ENCODE data around the gene UBE2Q1.

UBE2Q1 gene

GRCh38 chr1:154557939-154558719, at the start of gene UBE2Q1:
TSS of gene UBE2Q1 (minus strand) at chr1:154558662. CDS start at chr1:154558553, 109 bp downstream.
- peak; percentile 56 for DNase-seq

- peak; percentile 75 for DNase-seq
Measured at GRCh38 chr1:154607609-154608396, 49.3 kb upstream of the UBE2Q1 start, which contains the start of gene ADAR. TSS of gene ADAR (minus strand) at chr1:154608186. CDS start at chr1:154608006, 180 bp downstream.

GRCh38 chr1:154607106-154607608, 48.7 kb upstream of the UBE2Q1 start:
- no peak for DNase-seq

GRCh38 chr1:154605534-154605933, 47.1 kb upstream of the UBE2Q1 start:
- no peak for DNase-seq

GRCh38 chr1:154603317-154603716, 44.9 kb upstream of the UBE2Q1 start:
- DNase-seq, result no peak

GRCh38 chr1:154599658-154600057, 41.2 kb upstream of the UBE2Q1 start:
- no peak for DNase-seq

GRCh38 chr1:154598871-154599635, 40.6 kb upstream of the UBE2Q1 start:
- DNase-seq, result no peak

GRCh38 chr1:154595621-154596020, 37.2 kb upstream of the UBE2Q1 start:
- no peak for DNase-seq

- no peak for DNase-seq
Measured at GRCh38 chr1:154594811-154595210, 36.3 kb upstream of the UBE2Q1 start.

- no peak for DNase-seq
Measured at GRCh38 chr1:154593390-154593789, 34.9 kb upstream of the UBE2Q1 start.

- no peak for DNase-seq
Measured at GRCh38 chr1:154591206-154591605, 32.7 kb upstream of the UBE2Q1 start.

- DNase-seq, result no peak
Measured at GRCh38 chr1:154590756-154591155, 32.3 kb upstream of the UBE2Q1 start.

- no peak for DNase-seq
Measured at GRCh38 chr1:154589780-154590179, 31.3 kb upstream of the UBE2Q1 start.

GRCh38 chr1:154586641-154587040, 28.2 kb upstream of the UBE2Q1 start:
- DNase-seq, result no peak

- DNase-seq, result no peak
Measured at GRCh38 chr1:154586231-154586630, 27.8 kb upstream of the UBE2Q1 start.

GRCh38 chr1:154584267-154584994, 26.0 kb upstream of the UBE2Q1 start:
- no peak for DNase-seq

- no peak for DNase-seq
Measured at GRCh38 chr1:154583773-154584172, 25.3 kb upstream of the UBE2Q1 start.

- DNase-seq, result no peak
Measured at GRCh38 chr1:154582885-154583284, 24.4 kb upstream of the UBE2Q1 start.

- DNase-seq, result no peak
Measured at GRCh38 chr1:154581766-154582165, 23.3 kb upstream of the UBE2Q1 start.

- DNase-seq, result no peak
Measured at GRCh38 chr1:154579374-154579773, 20.9 kb upstream of the UBE2Q1 start.

- no peak for DNase-seq
Measured at GRCh38 chr1:154578058-154578418, 19.6 kb upstream of the UBE2Q1 start.

GRCh38 chr1:154577346-154578057, 19.0 kb upstream of the UBE2Q1 start:
- no peak for DNase-seq

All from NCI-H146 (cell line).